Hepatocyte (in vitro differentiated cells): Measurements from ENCODE around the gene TACC2. TPM values are rescaled to one million over a fixed set of nuclear protein-coding genes. Genes with fewer than 3 reads are reported as not detected.
A peak's percentile ranks its signal among the peaks of the same experiment; 100 is the strongest.

ENCODE experiments used
- DNase-seq: peaks from one replicate; pipeline ENCODE4 v3.0.0-alpha.2; 2016; ENCODE audit warnings: low spot score
- H2AFZ ChIP-seq: fragments of 200-600 bp; sonication (generic); 2 replicates; pipeline ENCODE4 v1.6.0; 2016; ENCODE audit warnings: antibody characterized with exemption, mild to moderate bottlenecking
- H3K27ac ChIP-seq: fragments of 200-600 bp; sonication (generic); 2 replicates; pipeline ENCODE4 v1.5.1; 2016; ENCODE audit warnings: mild to moderate bottlenecking
- H3K27me3 ChIP-seq: fragments of 200-600 bp; sonication (generic); 2 replicates; pipeline ENCODE4 v1.6.1; 2016
- H3K36me3 ChIP-seq: fragments of 200-600 bp; sonication (generic); replicated peaks from 2 replicates; pipeline ENCODE4 v1.5.1; 2016; ENCODE audit warnings: low read depth; ENCODE audit not compliant: insufficient read depth
- H3K4me1 ChIP-seq: fragments of 200-600 bp; sonication (generic); 2 replicates; pipeline ENCODE4 v1.5.1; 2016; ENCODE audit warnings: mild to moderate bottlenecking, moderate library complexity; ENCODE audit not compliant: insufficient read depth
- H3K4me2 ChIP-seq: fragments of 200-600 bp; sonication (generic); 2 replicates; pipeline ENCODE4 v1.6.0; 2016
- H3K4me3 ChIP-seq: fragments of 200-600 bp; sonication (generic); 2 replicates; pipeline ENCODE4 v1.5.1; 2016; ENCODE audit warnings: mild to moderate bottlenecking
- H3K79me2 ChIP-seq: fragments of 200-600 bp; sonication (generic); 2 replicates; pipeline ENCODE4 v1.6.0; 2017; ENCODE audit warnings: mild to moderate bottlenecking
- H3K9me2 ChIP-seq: fragments of 200-600 bp; sonication (generic); replicated peaks from 2 replicates; pipeline ENCODE4 v1.6.0; 2017; ENCODE audit warnings: mild to moderate bottlenecking; ENCODE audit not compliant: insufficient read depth
- H3K9me3 ChIP-seq: fragments of 200-600 bp; sonication (generic); 2 replicates; pipeline ENCODE4 v1.5.1; 2016; ENCODE audit warnings: low read depth, mild to moderate bottlenecking
- H4K20me1 ChIP-seq: fragments of 200-600 bp; sonication (generic); 2 replicates; pipeline ENCODE4 v1.6.0; 2016; ENCODE audit warnings: mild to moderate bottlenecking; ENCODE audit not compliant: insufficient read depth, poor library complexity, severe bottlenecking
- EZH2 ChIP-seq: fragments of 200-600 bp; sonication (generic); IDR thresholded peaks from 2 replicates; pipeline ENCODE4 v1.6.1; 2016; ENCODE audit warnings: antibody characterized with exemption, mild to moderate bottlenecking, borderline replicate concordance
- EZH2phosphoT487 ChIP-seq: fragments of 200-600 bp; sonication (generic); IDR thresholded peaks from one replicate; pipeline ENCODE4 v1.6.1; 2018; ENCODE audit warnings: antibody characterized with exemption, mild to moderate bottlenecking, low read depth, moderate library complexity; ENCODE audit not compliant: unreplicated experiment, severe bottlenecking
- WGBS: methylation state at CpG from one replicate; pipeline ENCODE4 v1.1.6; 2016; ENCODE audit warnings: low lambda C conversion rate; ENCODE audit errors: missing lambda C conversion rate; 5-methylcytosine and 5-hydroxymethylcytosine counted together
- polyA plus RNA-seq: library from polyadenylated mRNA; unstranded; fragments of >200 nt; fragmentation: Nextera tagmentation; extraction: Ambion mirVana; gene quantifications from 2 replicates; pipeline ENCODE4 v1.2.1, GENCODE V29; 2016
- total RNA-seq: library from RNA; depleted of rRNA; stranded (reverse); fragments of >200 nt; gene quantifications from 2 replicates; pipeline ENCODE4 v1.2.3, GENCODE V29; 2014
- TF ChIP-seq, protein P1 (sequence below): fragments of 200-600 bp; sonication (generic); IDR thresholded peaks from 2 replicates; pipeline ENCODE4 v1.5.1; 2016; ENCODE audit warnings: antibody characterized with exemption, mild to moderate bottlenecking; ENCODE audit not compliant: poor library complexity

Gene TACC2
- total and polyA plus RNA-seq, 2 experiments from 2014 or later, result 20.0 to 34.6 TPM

DNA sequence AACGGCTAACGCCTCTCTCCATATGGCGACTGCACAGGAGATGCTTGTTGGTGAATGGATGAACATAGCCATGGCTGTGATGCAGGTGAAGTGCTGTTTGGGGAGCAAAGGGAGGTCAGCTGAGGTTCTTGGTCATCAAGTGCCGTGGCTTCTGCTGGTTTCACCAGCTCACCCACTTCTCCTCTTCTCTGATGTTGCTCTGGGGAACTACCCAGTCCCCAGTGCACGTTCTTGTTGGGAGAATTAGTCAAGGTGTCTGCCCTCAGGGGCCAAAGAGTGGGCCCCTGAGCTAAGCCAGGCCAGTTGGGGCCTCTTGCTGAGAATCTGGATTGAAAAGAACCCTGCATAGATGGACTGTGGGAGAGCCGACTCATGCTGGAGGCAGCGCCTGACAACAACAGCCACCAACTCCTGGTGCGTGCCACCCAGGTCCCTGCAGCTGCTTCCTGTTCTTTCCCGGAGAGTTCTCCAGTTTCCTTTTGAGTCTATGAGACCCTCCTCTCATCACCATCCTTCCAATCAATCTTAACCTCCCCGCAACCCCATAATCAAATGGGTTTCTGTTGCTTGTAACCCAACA is 285.1 kb downstream of the TACC2 start:
- Histone ChIP-seq H3K27me3 (no peaks in the 10 kb centered on the region), H4K20me1 (no peaks in the 10 kb centered on the region), H2AFZ (no peak overlapping the region), H3K36me3 (no peaks in the 10 kb centered on the region), H3K4me2 (no peak overlapping the region), H3K9me3 (no peaks in the 10 kb centered on the region), H3K4me3 (no peak overlapping the region), H3K27ac (no peak overlapping the region), H3K79me2 (no peaks in the 10 kb centered on the region), H3K9me2 (no peaks in the 10 kb centered on the region), H3K4me1 (peaks cover 5% of the 10 kb centered on the region)
- no peak for DNase-seq
- TF ChIP-seq, protein P1, sequence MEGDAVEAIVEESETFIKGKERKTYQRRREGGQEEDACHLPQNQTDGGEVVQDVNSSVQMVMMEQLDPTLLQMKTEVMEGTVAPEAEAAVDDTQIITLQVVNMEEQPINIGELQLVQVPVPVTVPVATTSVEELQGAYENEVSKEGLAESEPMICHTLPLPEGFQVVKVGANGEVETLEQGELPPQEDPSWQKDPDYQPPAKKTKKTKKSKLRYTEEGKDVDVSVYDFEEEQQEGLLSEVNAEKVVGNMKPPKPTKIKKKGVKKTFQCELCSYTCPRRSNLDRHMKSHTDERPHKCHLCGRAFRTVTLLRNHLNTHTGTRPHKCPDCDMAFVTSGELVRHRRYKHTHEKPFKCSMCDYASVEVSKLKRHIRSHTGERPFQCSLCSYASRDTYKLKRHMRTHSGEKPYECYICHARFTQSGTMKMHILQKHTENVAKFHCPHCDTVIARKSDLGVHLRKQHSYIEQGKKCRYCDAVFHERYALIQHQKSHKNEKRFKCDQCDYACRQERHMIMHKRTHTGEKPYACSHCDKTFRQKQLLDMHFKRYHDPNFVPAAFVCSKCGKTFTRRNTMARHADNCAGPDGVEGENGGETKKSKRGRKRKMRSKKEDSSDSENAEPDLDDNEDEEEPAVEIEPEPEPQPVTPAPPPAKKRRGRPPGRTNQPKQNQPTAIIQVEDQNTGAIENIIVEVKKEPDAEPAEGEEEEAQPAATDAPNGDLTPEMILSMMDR, result no peak
- no peak for TF ChIP-seq EZH2phosphoT487
- no peak for TF ChIP-seq EZH2
- WGBS, result 93% methylated on average over 10 of the region's 10 CpGs

DNA sequence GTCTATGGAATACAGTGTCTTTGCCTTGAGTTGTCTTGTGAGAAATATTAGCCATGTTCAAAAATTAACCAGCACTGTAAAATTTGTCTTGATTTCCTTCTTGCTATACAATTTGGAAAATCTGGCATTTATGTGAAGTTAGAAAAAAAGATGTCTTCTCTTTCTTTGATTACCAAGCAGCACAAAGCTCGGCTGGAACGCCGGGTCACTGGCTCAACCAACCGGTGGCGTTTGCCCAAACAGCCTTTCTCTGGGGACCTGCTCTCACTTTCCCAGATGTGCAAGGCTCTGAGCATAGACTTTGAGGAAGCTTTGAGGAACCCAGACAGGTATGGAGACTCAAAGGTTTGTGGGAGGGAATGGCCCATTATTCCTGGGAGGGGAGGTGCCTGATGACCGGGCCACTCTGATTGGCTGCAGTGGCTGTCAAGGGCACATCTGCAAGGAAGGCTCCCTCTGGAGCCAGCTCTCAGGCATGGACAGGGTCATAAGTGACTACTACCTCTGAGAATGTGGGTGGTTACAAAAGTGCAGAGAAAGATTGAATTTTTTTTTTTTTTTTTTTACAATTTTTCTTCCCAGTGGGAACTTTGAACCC is 287.7 kb downstream of the TACC2 start:
- no peak overlapping the region for H3K4me2 ChIP-seq
- H3K36me3 ChIP-seq, result no peaks in the 10 kb centered on the region
- no peaks in the 10 kb centered on the region for H3K79me2 ChIP-seq
- no peaks in the 10 kb centered on the region for H3K27me3 ChIP-seq
- TF ChIP-seq EZH2phosphoT487 (no peak), EZH2 (no peak)
- TF ChIP-seq, protein P1, result no peak
- no peaks in the 10 kb centered on the region for H3K9me2 ChIP-seq
- peak overlapping the region; percentile 68 for H3K27ac ChIP-seq
- no peak overlapping the region for H2AFZ ChIP-seq
- WGBS, result 95% methylated on average over 6 of the region's 6 CpGs
- no peaks in the 10 kb centered on the region for H3K9me3 ChIP-seq
- peak; percentile 75 for DNase-seq
- no peak overlapping the region for H3K4me3 ChIP-seq
- no peaks in the 10 kb centered on the region for H3K4me1 ChIP-seq
- no peaks in the 10 kb centered on the region for H4K20me1 ChIP-seq

DNA sequence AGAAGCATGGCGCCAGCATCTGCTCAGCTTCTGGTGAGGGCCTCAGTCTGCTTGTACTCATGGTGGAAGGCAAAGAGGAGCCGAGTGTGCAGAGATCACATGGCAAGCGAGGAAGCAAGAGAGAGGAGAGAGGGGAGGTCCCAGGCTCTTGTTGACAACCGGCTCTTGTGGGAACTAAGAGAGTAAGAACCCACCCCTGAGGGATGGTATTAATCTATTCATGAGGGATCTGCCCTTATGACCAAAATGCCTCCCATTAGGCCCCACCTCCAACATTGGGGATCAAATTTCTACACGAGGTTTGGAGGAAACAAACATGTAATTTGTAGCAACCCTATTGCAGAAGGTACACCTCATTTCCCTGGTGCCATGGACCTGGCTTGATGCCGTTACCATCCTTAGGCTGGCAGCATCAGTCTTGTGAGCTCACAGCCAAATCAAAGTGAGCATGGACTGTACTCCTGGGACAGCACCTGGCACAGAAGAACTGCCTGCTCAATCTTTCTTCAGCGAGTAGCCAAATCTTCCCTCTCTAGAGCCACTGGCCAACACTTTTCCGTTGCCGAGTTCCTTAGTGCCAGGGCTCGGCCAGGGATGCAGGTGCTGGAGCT is 288.7 kb downstream of the TACC2 start:
- Histone ChIP-seq H3K27ac (peak overlapping the region; percentile 68), H3K4me3 (no peak overlapping the region), H3K79me2 (no peaks in the 10 kb centered on the region), H3K4me1 (no peaks in the 10 kb centered on the region), H3K27me3 (no peaks in the 10 kb centered on the region), H4K20me1 (no peaks in the 10 kb centered on the region), H3K9me2 (no peaks in the 10 kb centered on the region), H3K9me3 (no peaks in the 10 kb centered on the region), H2AFZ (no peak overlapping the region), H3K36me3 (no peaks in the 10 kb centered on the region), H3K4me2 (no peak overlapping the region)
- no peak for DNase-seq
- 84% methylated on average over 10 of the region's 10 CpGs for WGBS
- TF ChIP-seq, protein P1, result no peak
- no peak for TF ChIP-seq EZH2
- no peak for TF ChIP-seq EZH2phosphoT487
